ENCODE measurements around the gene RAP1GDS1. TPM values are rescaled to one million over a fixed set of nuclear protein-coding genes. Genes with fewer than 3 reads are reported as not detected.
"Not testable (repeated sequence)": the region's sequence is repeated elsewhere in the genome, so short reads cannot be mapped to it uniquely, and the experiment has no call there.

The RAP1GDS1 gene
- total and polyA plus RNA-seq, 7 donors = 5.6 to 12.4 (median 9.9) TPM

- H3K9me3 ChIP-seq = no peaks in the 10 kb centered on the region
- DNase-seq (no peak), ATAC-seq (peak in 1 of 4 donors; percentile 28)
- intact Hi-C loops (cut with DNase I) = no loop called here
- peaks cover 16% of the 10 kb centered on the region for H3K4me1 ChIP-seq
- WGBS, 3 donors = 49 to 71% (median 56%) methylated on average over 3 of the region's 3 CpGs
- H3K27ac ChIP-seq = no peak overlapping the region
- H3K36me3 ChIP-seq (ENCODE audit: insufficient read depth in 1 of 2, low read depth in 1 of 2) = no peaks in the 10 kb centered on the region
- no peak for TF ChIP-seq CTCF (IDR thresholded peaks at IDR 0.05)
- no peaks in the 10 kb centered on the region for H3K27me3 ChIP-seq (ENCODE audit: insufficient read depth in 3 of 3, low read length in 2 of 3)
- no peak overlapping the region for H3K4me3 ChIP-seq
These were observed 22.3 kb downstream of the RAP1GDS1 start for GRCh38 chr4:98283219-98284189.

GRCh38 chr4:98284640-98285046, 23.5 kb downstream of the RAP1GDS1 start:
- intact Hi-C loops (cut with DNase I) = no loop called here
- H3K9me3 ChIP-seq = no peaks in the 10 kb centered on the region
- H3K27ac ChIP-seq = no peak overlapping the region
- DNase-seq (no peak), ATAC-seq (peak; percentile 53 to 83 (median 70))
- no peak overlapping the region for H3K4me3 ChIP-seq
- no peaks in the 10 kb centered on the region for H3K27me3 ChIP-seq (ENCODE audit: insufficient read depth in 3 of 3, low read length in 2 of 3)
- WGBS, 3 donors = 55 to 72% (median 66%) methylated on average over 3 of the region's 3 CpGs
- peaks cover 23% of the 10 kb centered on the region for H3K4me1 ChIP-seq
- no peak for TF ChIP-seq CTCF (IDR thresholded peaks at IDR 0.05)
- H3K36me3 ChIP-seq (ENCODE audit: insufficient read depth in 1 of 2, low read depth in 1 of 2) = no peaks in the 10 kb centered on the region

GRCh38 chr4:98285676-98286075, 24.5 kb downstream of the RAP1GDS1 start:
- H3K27ac ChIP-seq = no peak overlapping the region
- DNase-seq (no peak), ATAC-seq (no peak)
- no peaks in the 10 kb centered on the region for H3K27me3 ChIP-seq (ENCODE audit: insufficient read depth in 3 of 3, low read length in 2 of 3)
- H3K36me3 ChIP-seq (ENCODE audit: insufficient read depth in 1 of 2, low read depth in 1 of 2) = no peaks in the 10 kb centered on the region
- peaks cover 26% of the 10 kb centered on the region for H3K4me1 ChIP-seq
- intact Hi-C loops (cut with DNase I) = no loop called here
- H3K9me3 ChIP-seq = no peaks in the 10 kb centered on the region
- 94 to 98% (median 95%) methylated on average over 3 of the region's 3 CpGs for WGBS, 3 donors
- no peak for TF ChIP-seq CTCF (IDR thresholded peaks at IDR 0.05)
- no peak overlapping the region for H3K4me3 ChIP-seq

GRCh38 chr4:98287328-98287727, 26.1 kb downstream of the RAP1GDS1 start:
- Histone ChIP-seq H3K9me3 (no peaks in the 10 kb centered on the region), H3K36me3 (ENCODE audit: insufficient read depth in 1 of 2, low read depth in 1 of 2) (no peaks in the 10 kb centered on the region), H3K4me1 (peaks cover 26% of the 10 kb centered on the region), H3K27ac (no peak overlapping the region), H3K27me3 (ENCODE audit: insufficient read depth in 3 of 3, low read length in 2 of 3) (no peaks in the 10 kb centered on the region), H3K4me3 (no peak overlapping the region)
- TF ChIP-seq CTCF (IDR thresholded peaks at IDR 0.05) = no peak
- ATAC-seq (no peak), DNase-seq (no peak)
- intact Hi-C loops (cut with DNase I) = no loop called here

GRCh38 chr4:98288671-98289070, 27.5 kb downstream of the RAP1GDS1 start:
- WGBS, 3 donors = 86 to 91% (median 88%) methylated on average over 3 of the region's 3 CpGs
- H3K4me1 ChIP-seq = peaks cover 18% of the 10 kb centered on the region
- H3K27ac ChIP-seq; H3K4me3 ChIP-seq; H3K36me3 ChIP-seq (ENCODE audit: insufficient read depth in 1 of 2, low read depth in 1 of 2); H3K27me3 ChIP-seq (ENCODE audit: insufficient read depth in 3 of 3, low read length in 2 of 3); intact Hi-C loops (cut with DNase I); H3K9me3 ChIP-seq; DNase-seq; ATAC-seq: not testable (repeated sequence)
